ENCODE measurements around the gene NRXN3. TPM values are rescaled to one million over a fixed set of nuclear protein-coding genes. Genes with fewer than 3 reads are reported as not detected.
A peak's percentile ranks its signal among the peaks of the same experiment; 100 is the strongest.

The NRXN3 gene
- 0.27 TPM for total RNA-seq

- DNase-seq (ENCODE audit: low read depth in 2 of 3, low spot score in 2 of 3): no peak
These were observed at the start of gene NRXN3 for GRCh38 chr14:78170203-78170602. Gene NRXN3, plus strand, starts transcription at chr14:78170373. Its CDS starts 72,721 bp downstream, at chr14:78243094.

GRCh38 chr14:78122436-78122835 is 47.7 kb upstream of the NRXN3 start:
- DNase-seq (ENCODE audit: low read depth in 2 of 3, low spot score in 2 of 3): no peak

DNA sequence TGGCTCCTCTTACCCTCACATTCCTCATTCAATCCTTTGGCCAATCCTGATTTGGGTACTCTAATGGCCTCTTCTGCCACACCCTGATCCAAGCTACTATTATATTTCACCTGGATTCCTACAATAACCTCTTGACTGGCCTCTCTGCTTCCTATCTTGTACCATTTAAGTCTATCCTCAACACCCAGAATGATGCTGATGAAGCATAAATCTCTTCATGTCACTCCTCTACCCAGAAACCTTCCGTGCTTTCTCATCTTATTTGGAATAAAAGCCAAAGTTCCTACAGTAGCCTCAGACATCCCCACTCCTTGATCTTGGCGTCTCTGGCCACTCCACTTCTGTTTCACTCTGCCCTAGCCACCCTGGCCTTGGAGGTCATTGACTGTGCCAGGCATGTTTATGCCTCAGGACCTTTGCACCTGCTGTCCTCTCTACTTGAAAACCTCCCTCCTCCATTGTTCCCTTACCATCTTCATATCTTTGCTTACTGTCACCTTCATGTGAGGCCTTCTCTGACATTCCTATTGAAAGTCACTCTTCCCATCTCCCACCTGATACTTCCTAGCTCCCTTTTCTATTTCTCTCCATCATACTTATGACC is 46.4 kb upstream of the NRXN3 start:
- DNase-seq (ENCODE audit: low read depth in 2 of 3, low spot score in 2 of 3): no peak

- DNase-seq (ENCODE audit: low read depth in 2 of 3, low spot score in 2 of 3): no peak
These were observed 42.2 kb upstream of the NRXN3 start for GRCh38 chr14:78127961-78128360.

GRCh38 chr14:78129375-78129774 is 40.8 kb upstream of the NRXN3 start:
- DNase-seq (ENCODE audit: low read depth in 2 of 3, low spot score in 2 of 3): no peak

- no peak for DNase-seq (ENCODE audit: low read depth in 2 of 3, low spot score in 2 of 3)
These were observed 39.8 kb upstream of the NRXN3 start for GRCh38 chr14:78130356-78130755.

DNA sequence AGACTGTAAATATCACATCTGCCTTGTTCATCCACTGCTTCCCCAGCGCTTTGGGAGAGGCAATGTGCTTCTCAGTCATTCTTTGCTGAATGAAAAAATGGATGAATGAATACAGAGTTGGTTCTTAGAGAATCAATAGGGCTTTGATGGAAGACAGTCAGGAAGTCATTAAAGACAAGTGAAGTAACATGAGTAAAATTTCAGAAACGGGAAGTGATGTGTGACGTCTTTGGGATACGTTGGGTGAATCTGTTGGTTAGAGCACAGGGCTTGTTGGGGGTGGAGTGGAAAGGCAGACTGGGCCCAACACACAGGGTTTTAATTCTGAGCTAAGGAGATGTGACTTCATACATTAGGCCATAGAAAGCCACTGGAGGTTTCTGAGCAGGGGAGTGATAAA is 39.0 kb upstream of the NRXN3 start:
- DNase-seq (ENCODE audit: low read depth in 2 of 3, low spot score in 2 of 3): no peak

- DNase-seq (ENCODE audit: low read depth in 2 of 3, low spot score in 2 of 3): no peak
These were observed 38.6 kb upstream of the NRXN3 start for GRCh38 chr14:78131616-78132015.

DNA sequence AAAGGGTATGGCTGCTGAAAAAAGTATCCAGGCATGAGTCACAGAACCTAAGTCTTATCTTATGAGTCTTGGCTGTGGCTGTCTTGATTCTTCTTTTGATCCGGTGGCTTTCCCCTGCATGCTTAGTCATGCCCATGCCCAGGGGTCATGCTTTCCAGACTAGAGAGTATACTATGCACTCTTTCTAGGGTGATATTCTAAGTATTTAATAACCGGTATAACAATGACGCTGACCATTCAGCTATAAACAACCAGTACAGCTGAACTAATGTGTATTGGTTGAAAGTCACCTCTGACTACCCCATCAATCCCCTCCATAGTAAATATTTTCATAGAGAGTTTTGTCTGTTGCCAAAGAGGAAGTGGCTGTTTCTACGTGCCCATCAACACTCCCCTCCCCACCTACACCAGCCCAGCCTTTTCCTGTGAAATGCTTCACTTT is 34.7 kb upstream of the NRXN3 start:
- peak in 2 of 3 donors; percentile 73 to 79 for DNase-seq (ENCODE audit: low read depth in 2 of 3, low spot score in 2 of 3)

GRCh38 chr14:78136695-78137094 is 33.5 kb upstream of the NRXN3 start:
- DNase-seq (ENCODE audit: low read depth in 2 of 3, low spot score in 2 of 3): no peak

- DNase-seq (ENCODE audit: low read depth in 2 of 3, low spot score in 2 of 3): no peak
These were observed 28.6 kb upstream of the NRXN3 start for GRCh38 chr14:78141590-78141989.

DNA sequence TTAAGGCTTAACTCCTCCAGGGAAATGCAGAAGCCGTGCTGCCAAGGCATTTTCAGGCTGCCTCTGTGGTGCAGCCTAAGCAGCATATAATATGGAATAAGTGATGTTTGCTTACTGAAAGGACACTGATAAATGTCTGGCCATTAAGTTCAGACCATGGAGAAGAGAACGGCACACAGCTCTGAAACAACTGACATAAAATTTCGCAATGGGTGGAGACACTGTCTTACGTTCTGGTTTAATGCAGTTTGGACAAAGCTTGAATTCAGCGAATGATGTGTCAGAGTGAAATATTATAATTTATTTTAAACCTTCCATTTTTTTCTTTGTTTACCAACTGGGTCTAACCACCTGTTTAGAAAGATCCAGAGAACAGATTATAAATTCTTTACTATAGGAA is 27.2 kb upstream of the NRXN3 start:
- DNase-seq (ENCODE audit: low read depth in 2 of 3, low spot score in 2 of 3): no peak

GRCh38 chr14:78143489-78144145 is 26.6 kb upstream of the NRXN3 start:
- peak in 2 of 3 donors; percentile 49 to 57 for DNase-seq (ENCODE audit: low read depth in 2 of 3, low spot score in 2 of 3)

DNA sequence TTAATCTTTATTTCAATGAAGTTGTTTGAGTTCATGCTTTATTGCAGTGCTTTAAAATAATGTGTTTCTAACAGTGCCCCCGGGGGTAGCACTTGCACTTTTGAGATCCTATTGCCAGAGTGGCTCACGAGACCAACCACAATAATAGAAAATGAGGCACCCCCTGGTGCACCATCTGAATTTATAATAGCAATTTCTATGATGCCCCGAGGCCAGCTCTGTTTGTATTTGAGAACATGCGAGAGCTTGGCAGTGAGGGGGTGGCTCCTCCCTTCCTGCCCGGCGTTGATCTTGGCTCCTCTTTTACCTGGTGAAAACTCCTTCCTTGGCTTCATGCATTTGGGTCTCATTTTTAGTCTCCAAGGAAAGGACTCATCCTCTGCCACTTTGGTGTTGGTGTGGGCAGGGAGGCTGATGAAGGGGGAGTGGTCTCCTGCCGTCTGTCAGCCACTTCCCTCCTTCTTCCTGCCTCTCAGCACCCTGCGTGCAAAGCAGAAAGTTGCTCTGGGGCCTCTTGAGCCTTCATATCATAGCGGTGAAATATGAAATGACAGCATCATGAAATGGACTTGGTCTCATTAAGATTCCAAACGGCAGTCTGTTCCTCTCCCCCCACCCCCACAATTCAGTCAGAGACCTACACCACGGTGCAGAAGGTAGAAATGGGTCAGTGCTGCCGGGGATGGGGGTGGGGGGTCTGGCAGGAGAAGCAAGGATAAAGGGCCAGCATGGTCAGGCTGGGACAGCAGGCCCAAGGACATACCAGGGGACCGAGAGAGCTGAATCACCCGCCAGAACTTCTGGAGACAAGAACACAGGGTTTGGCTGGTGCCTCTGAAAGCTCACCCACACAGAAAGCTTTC is 17.7 kb upstream of the NRXN3 start:
- peak in 2 of 3 donors; percentile 47 to 72 for DNase-seq (ENCODE audit: low read depth in 2 of 3, low spot score in 2 of 3)

GRCh38 chr14:78153064-78153341 is 17.2 kb upstream of the NRXN3 start:
- DNase-seq (ENCODE audit: low read depth in 2 of 3, low spot score in 2 of 3): peak in 2 of 3 donors; percentile 30 to 44

DNA sequence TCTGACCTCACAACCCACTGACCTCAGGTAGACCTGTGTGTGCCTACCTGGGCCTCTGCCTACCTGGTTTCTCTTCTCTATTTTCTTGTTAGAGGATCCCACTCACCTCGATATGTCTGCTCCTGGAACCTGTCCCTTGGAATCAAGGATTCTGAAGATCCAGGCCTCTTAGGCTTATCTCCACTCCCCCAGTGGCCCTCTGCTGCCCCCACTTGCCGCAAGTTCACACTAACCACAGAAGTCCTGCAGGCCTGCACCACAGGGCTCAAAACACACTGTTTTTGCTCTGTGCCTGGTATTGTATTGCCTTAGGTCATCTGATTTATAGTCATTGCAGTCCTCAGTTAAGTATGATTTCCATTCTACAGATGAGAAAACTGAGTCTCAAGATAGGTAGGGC is 15.3 kb upstream of the NRXN3 start:
- DNase-seq (ENCODE audit: low read depth in 2 of 3, low spot score in 2 of 3): no peak

- DNase-seq (ENCODE audit: low read depth in 2 of 3, low spot score in 2 of 3): no peak
These were observed 14.0 kb upstream of the NRXN3 start for GRCh38 chr14:78156196-78156595.

- DNase-seq (ENCODE audit: low read depth in 2 of 3, low spot score in 2 of 3): peak in 2 of 3 donors; percentile 43 to 56
These were observed 12.4 kb upstream of the NRXN3 start for GRCh38 chr14:78157494-78158437.

DNA sequence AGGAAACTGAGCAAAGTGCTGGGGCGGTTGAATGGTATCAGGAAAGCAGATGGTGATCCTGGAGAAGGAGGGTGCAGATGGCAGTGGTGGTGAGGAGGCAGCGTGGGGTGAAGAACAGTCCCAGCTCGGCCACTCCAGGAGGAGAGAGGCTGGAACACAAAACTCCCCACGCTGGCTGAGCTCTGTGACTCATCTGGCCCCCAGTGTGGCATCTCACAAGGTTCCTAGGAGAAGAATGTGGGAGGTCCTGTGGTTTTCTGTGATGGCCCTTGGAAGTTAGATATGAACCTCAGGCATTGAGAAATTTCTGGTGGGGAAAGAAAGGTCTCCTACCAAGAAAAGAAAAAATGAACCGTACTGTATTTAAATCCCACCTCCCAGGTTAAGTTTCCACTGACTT is 8.0 kb upstream of the NRXN3 start:
- no peak for DNase-seq (ENCODE audit: low read depth in 2 of 3, low spot score in 2 of 3)

GRCh38 chr14:78164226-78164853 is 5.8 kb upstream of the NRXN3 start:
- DNase-seq (ENCODE audit: low read depth in 2 of 3, low spot score in 2 of 3): peak in 2 of 3 donors; percentile 22 to 62
